PC-9 (cell line): ENCODE data around the gene GK.

Source experiments
- CTCF ChIP-seq: fragments of 200-600 bp; sonication (generic); conservative IDR thresholded peaks from 2 replicates; pipeline ENCODE4 v1.6.1; 2017; ENCODE audit warnings: mixed run types, antibody characterized with exemption, mild to moderate bottlenecking, moderate library complexity
- EZH2 ChIP-seq: fragments of 200-600 bp; sonication (generic); IDR thresholded peaks from 2 replicates; pipeline ENCODE4 v1.8.0; 2017; ENCODE audit warnings: antibody characterized with exemption, low read depth

DNA sequence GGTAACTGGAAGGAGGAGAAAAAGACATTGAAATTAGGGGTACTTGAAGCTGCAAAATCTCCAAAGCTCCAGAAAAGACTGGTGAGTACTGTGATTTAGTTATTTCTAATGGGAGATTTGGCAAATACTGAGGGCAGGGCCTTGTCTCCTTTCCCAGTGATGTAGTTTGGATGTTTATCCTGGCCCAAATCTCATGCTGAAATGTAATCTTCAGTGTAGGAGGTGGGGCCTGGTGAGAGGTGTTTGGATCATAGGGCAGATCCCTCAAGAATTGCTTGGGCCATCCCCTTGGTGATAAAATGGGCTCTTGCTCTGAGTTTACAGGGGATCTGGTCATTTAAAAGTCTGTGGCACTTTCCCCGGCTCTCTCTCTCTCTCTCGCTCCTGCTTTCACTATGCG lies 33.1 kb upstream of the GK start:
- TF ChIP-seq EZH2 = no peak
- TF ChIP-seq CTCF = no peak
